Measurements from ENCODE around the gene EMP3. TPM values are rescaled to one million over a fixed set of nuclear protein-coding genes. Genes with fewer than 3 reads are reported as not detected.
"Not testable (repeated sequence)": the region's sequence is repeated elsewhere in the genome, so short reads cannot be mapped to it uniquely, and the experiment has no call there.

EMP3 gene
- total and polyA plus RNA-seq, 11 donors: 17.7 to 105 (median 60.5) TPM

- TF ChIP-seq POLR2A (IDR thresholded peaks at IDR 0.05) (no peak), CTCF (IDR thresholded peaks at IDR 0.05) (no peak)
- Histone ChIP-seq H3K27me3 (no peaks in the 10 kb centered on the region), H3K4me3 (no peak overlapping the region), H3K27ac (no peak overlapping the region), H3K36me3 (no peaks in the 10 kb centered on the region), H3K4me1 (no peaks in the 10 kb centered on the region), H3K9me3 (no peaks in the 10 kb centered on the region)
- 61 to 70% (median 66%) methylated on average over 7 of the region's 7 CpGs for WGBS, 4 donors
- intact Hi-C loops (cut with DNase I): no loop called here
- ATAC-seq: no peak
- DNase-seq: no peak
These were observed 46.0 kb downstream of the EMP3 start for GRCh38 chr19:48371367-48371766.

GRCh38 chr19:48371771-48372170 is 46.4 kb downstream of the EMP3 start:
- H3K27ac ChIP-seq; intact Hi-C loops (cut with DNase I); DNase-seq; ATAC-seq; H3K27me3 ChIP-seq; H3K4me1 ChIP-seq; H3K36me3 ChIP-seq; H3K9me3 ChIP-seq; H3K4me3 ChIP-seq: not testable (repeated sequence)
- 92 to 98% (median 95%) methylated on average over 5 of the region's 5 CpGs for WGBS, 4 donors

- ATAC-seq: no peak
- Histone ChIP-seq H3K36me3 (no peaks in the 10 kb centered on the region), H3K4me3 (no peak overlapping the region), H3K27ac (no peak overlapping the region), H3K9me3 (no peaks in the 10 kb centered on the region), H3K4me1 (no peaks in the 10 kb centered on the region), H3K27me3 (no peaks in the 10 kb centered on the region)
- TF ChIP-seq POLR2A (IDR thresholded peaks at IDR 0.05) (no peak), CTCF (IDR thresholded peaks at IDR 0.05) (no peak)
- WGBS, 4 donors: 49 to 69% (median 60%) methylated on average over 4 of the region's 4 CpGs
- intact Hi-C loops (cut with DNase I): no loop called here
- DNase-seq: no peak
These were observed 47.6 kb downstream of the EMP3 start for GRCh38 chr19:48372904-48373303.

GRCh38 chr19:48373567-48373966 is 48.2 kb downstream of the EMP3 start:
- ATAC-seq (no peak), DNase-seq (no peak)
- TF ChIP-seq POLR2A (IDR thresholded peaks at IDR 0.05) (no peak), CTCF (IDR thresholded peaks at IDR 0.05) (no peak)
- Histone ChIP-seq H3K4me3 (no peak overlapping the region), H3K27ac (no peak overlapping the region), H3K9me3 (no peaks in the 10 kb centered on the region), H3K27me3 (no peaks in the 10 kb centered on the region), H3K36me3 (no peaks in the 10 kb centered on the region), H3K4me1 (no peaks in the 10 kb centered on the region)
- WGBS, 4 donors: 77 to 87% (median 82%) methylated on average over 11 of the region's 11 CpGs
- intact Hi-C loops (cut with DNase I): no loop called here

GRCh38 chr19:48378194-48378570 is 52.8 kb downstream of the EMP3 start:
- TF ChIP-seq POLR2A (IDR thresholded peaks at IDR 0.05) (no peak), CTCF (IDR thresholded peaks at IDR 0.05) (no peak)
- H3K9me3 ChIP-seq: no peaks in the 10 kb centered on the region
- intact Hi-C loops (cut with DNase I): no loop called here

More at GRCh38 chr19:48378194-48378570, 52.8 kb downstream of the EMP3 start:
- Histone ChIP-seq H3K27ac (no peak overlapping the region), H3K4me1 (no peaks in the 10 kb centered on the region), H3K4me3 (no peak overlapping the region), H3K27me3 (no peaks in the 10 kb centered on the region), H3K36me3 (peaks cover 0 to 25% (median 20%) of the 10 kb centered on the region in 9 donors)
- no peak for ATAC-seq
- DNase-seq: no peak
- WGBS, 4 donors: 94 to 97% (median 95%) methylated on average over 10 of the region's 10 CpGs

Data from heart left ventricle (tissue), 16 donors.